Natural killer cell (primary cell): ENCODE measurements around the gene IDI1. TPM values are rescaled to one million over a fixed set of nuclear protein-coding genes. Genes with fewer than 3 reads are reported as not detected.

Experiments used
- ATAC-seq, 3 donors: fragments of 150-1000 bp in 2 of 3; fragments of 200-7000 bp in 1 of 3; cut with Tn5 transposase; 1 replicate in 1 of 3; 2 replicates in 2 of 3; pipeline ENCODE4 v1.10.0; 2021; ENCODE audit warnings: mild to moderate bottlenecking in 2 of 3, moderate library complexity in 2 of 3
- DNase-seq, 2 donors: peaks; one replicate each; pipeline versions ENCODE4 v3.0.0 to v3.0.0-alpha.2; 2013 to 2021; ENCODE audit warnings: mixed read lengths in 1 of 2
- H3K27ac ChIP-seq: one replicate; pipeline ENCODE4 v1.5.1; 2013; ENCODE audit warnings: mild to moderate bottlenecking, low read length
- H3K27me3 ChIP-seq: one replicate; pipeline ENCODE4 v1.6.1; 2013; ENCODE audit warnings: low read length; ENCODE audit not compliant: control insufficient read depth, insufficient read depth
- H3K36me3 ChIP-seq: one replicate; pipeline ENCODE4 v1.6.1; 2013; ENCODE audit warnings: low read length; ENCODE audit not compliant: control insufficient read depth, insufficient read depth
- H3K4me1 ChIP-seq: one replicate; pipeline ENCODE4 v1.6.1; 2013; ENCODE audit warnings: low read length; ENCODE audit not compliant: control insufficient read depth, insufficient read depth
- H3K4me3 ChIP-seq: one replicate; pipeline ENCODE4 v1.5.1; 2013; ENCODE audit warnings: low read length
- H3K9me3 ChIP-seq: one replicate; pipeline ENCODE4 v1.6.1; 2013; ENCODE audit warnings: low read length; ENCODE audit not compliant: control insufficient read depth, insufficient read depth
- H3K27ac Mint-ChIP-seq, 2 donors: one replicate each; pipeline ENCODE4 v1.8.0; 2022; ENCODE audit warnings: mild to moderate bottlenecking in 2 of 2, mixed read lengths in 2 of 2, moderate library complexity in 1 of 2
- H3K27me3 Mint-ChIP-seq, 2 donors: one replicate each; pipeline ENCODE4 v1.8.0; 2022; ENCODE audit warnings: low read depth in 2 of 2, mixed read lengths in 2 of 2
- H3K36me3 Mint-ChIP-seq: one replicate; pipeline ENCODE4 v1.8.0; 2022; ENCODE audit warnings: mixed read lengths
- H3K4me1 Mint-ChIP-seq, 2 donors: one replicate each; pipeline ENCODE4 v1.8.0; 2022; ENCODE audit warnings: mixed read lengths in 2 of 2
- H3K4me3 Mint-ChIP-seq: one replicate; pipeline ENCODE4 v1.8.0; 2022; ENCODE audit warnings: mild to moderate bottlenecking, moderate library complexity, mixed read lengths
- H3K9me3 Mint-ChIP-seq, 2 donors: one replicate each; pipeline ENCODE4 v1.8.0; 2022; ENCODE audit warnings: mixed read lengths in 2 of 2
- CTCF ChIP-seq: fragments of 200-600 bp; IDR thresholded peaks from one replicate; pipeline ENCODE4 v1.8.0; 2022; ENCODE audit warnings: antibody characterized with exemption
- WGBS: methylation state at CpG from one replicate; pipeline ENCODE4 v1.1.7; 2013; ENCODE audit warnings: missing lambda C conversion rate; ENCODE audit not compliant: insufficient coverage; 5-methylcytosine and 5-hydroxymethylcytosine counted together
- intact Hi-C: fragments of 100-400 bp; cut with micrococcal nuclease; formaldehyde crosslinking; loops from one replicate; pipeline ENCODE4 v1.14.2; 2022
- total RNA-seq, 4 donors: library from RNA; stranded (reverse); fragments of 120-200 nt in 1 of 4; gene quantifications; one replicate each; pipeline versions ENCODE4 v1.2.3 to v1.2.4, GENCODE V29; 2013 to 2022

The IDI1 gene
- total RNA-seq, 3 donors from 2014 or later (not counting 1 experiment from before 2014, with no cell fraction given): 156 to 229 (median 163) TPM

GRCh38 chr10:1003884-1004670 lies 44.8 kb downstream of the IDI1 start:
- Mint-ChIP-seq H3K27ac (peak overlapping the region in 1 of 2 donors; percentile 38), H3K27me3 (no peaks in the 10 kb centered on the region), H3K9me3 (peaks cover 0 to 3% of the 10 kb centered on the region in 2 donors), H3K4me3 (no peak overlapping the region), H3K36me3 (peaks cover 46% of the 10 kb centered on the region), H3K4me1 (peaks cover 7 to 8% of the 10 kb centered on the region in 2 donors)
- no peaks in the 10 kb centered on the region for H3K9me3 ChIP-seq
- TF ChIP-seq CTCF: no peak
- 96% methylated on average over 9 of the region's 9 CpGs for WGBS
- no peak for ATAC-seq
- intact Hi-C loops: no loop called here
- no peak for DNase-seq
- H3K27me3 ChIP-seq: no peaks in the 10 kb centered on the region
- peaks cover 82% of the 10 kb centered on the region for H3K36me3 ChIP-seq
- no peaks in the 10 kb centered on the region for H3K4me1 ChIP-seq
- no peak overlapping the region for H3K27ac ChIP-seq
- H3K4me3 ChIP-seq: no peak overlapping the region

GRCh38 chr10:1002425-1003006 lies 46.4 kb downstream of the IDI1 start:
- Histone ChIP-seq H3K4me3 (no peak overlapping the region), H3K27ac (no peak overlapping the region), H3K9me3 (no peaks in the 10 kb centered on the region), H3K36me3 (peaks cover 79% of the 10 kb centered on the region), H3K27me3 (no peaks in the 10 kb centered on the region), H3K4me1 (no peaks in the 10 kb centered on the region)
- Mint-ChIP-seq H3K27me3 (no peaks in the 10 kb centered on the region), H3K4me1 (peaks cover 0 to 7% of the 10 kb centered on the region in 2 donors), H3K27ac (no peak overlapping the region), H3K4me3 (no peak overlapping the region), H3K9me3 (peaks cover 0 to 3% of the 10 kb centered on the region in 2 donors), H3K36me3 (peaks cover 38% of the 10 kb centered on the region)
- DNase-seq (no peak), ATAC-seq (no peak)
- TF ChIP-seq CTCF: no peak
- intact Hi-C loops: no loop called here
- WGBS: 98% methylated on average over 4 of the region's 5 CpGs

- DNase-seq (no peak), ATAC-seq (no peak)
- peaks cover 0 to 3% of the 10 kb centered on the region in 2 donors for H3K9me3 Mint-ChIP-seq
- Histone ChIP-seq H3K9me3 (no peaks in the 10 kb centered on the region), H3K27ac (no peak overlapping the region), H3K27me3 (no peaks in the 10 kb centered on the region), H3K4me1 (no peaks in the 10 kb centered on the region), H3K36me3 (peaks cover 76% of the 10 kb centered on the region), H3K4me3 (no peak overlapping the region)
- intact Hi-C loops: no loop called here
- peaks cover 32% of the 10 kb centered on the region for H3K36me3 Mint-ChIP-seq
- 90% methylated on average over 16 of the region's 19 CpGs for WGBS
- peaks cover 13 to 27% of the 10 kb centered on the region in 2 donors for H3K4me1 Mint-ChIP-seq
- TF ChIP-seq CTCF: no peak
- no peak overlapping the region for H3K27ac Mint-ChIP-seq
- H3K4me3 Mint-ChIP-seq: no peak overlapping the region
- no peaks in the 10 kb centered on the region for H3K27me3 Mint-ChIP-seq
Measured at GRCh38 chr10:997266-998022, 51.5 kb downstream of the IDI1 start.
